Pancreas (tissue), 10 donors: Measurements from ENCODE around the gene TMEM150B. TPM values are rescaled to one million over a fixed set of nuclear protein-coding genes. Genes with fewer than 3 reads are reported as not detected.
A peak's percentile ranks its signal among the peaks of the same experiment; 100 is the strongest.

Experiments
- ATAC-seq, 4 donors: fragments of 200-7000 bp; cut with Tn5 transposase; one replicate each; pipeline versions ENCODE4 v1.8.0 to v1.9.1; 2020; ENCODE audit warnings: mild to moderate bottlenecking in 4 of 4, moderate library complexity in 4 of 4
- DNase-seq, 6 donors: peaks; one replicate each; pipeline ENCODE4 v3.0.0-alpha.2; 2020
- FAIRE-seq: peaks from 2 replicates; lab custom pipeline; 2012; peaks lifted over from hg19 to GRCh38; lab: Jason Lieb, UNC
- H3K27ac ChIP-seq, 4 donors: fragments of 200-600 bp; sonication (generic); 1 replicate in 3 of 4; 2 replicates in 1 of 4; pipeline versions ENCODE4 v1.5.0 to v1.8.0; 2020
- H3K27me3 ChIP-seq, 4 donors: fragments of 200-600 bp; one replicate each; pipeline ENCODE4 v1.8.0; 2021
- H3K36me3 ChIP-seq, 3 donors: fragments of 200-600 bp; sonication (generic) in 1 of 3; one replicate each; pipeline versions ENCODE4 v1.5.0 to v1.8.0; 2020 to 2021
- H3K4me1 ChIP-seq, 3 donors: fragments of 200-600 bp; one replicate each; pipeline ENCODE4 v1.8.0; 2021
- H3K4me3 ChIP-seq, 4 donors: fragments of 200-600 bp; sonication (generic) in 2 of 4; one replicate each; pipeline versions ENCODE4 v1.5.0 to v1.8.0; 2020 to 2021
- H3K9me3 ChIP-seq, 4 donors: fragments of 200-600 bp; one replicate each; pipeline ENCODE4 v1.8.0; 2021
- WGBS, 2 donors: extraction: QIAGEN DNeasy Blood & Tissue Kit; methylation state at CpG; one replicate each; pipeline ENCODE4 v1.1.7; 2013; 5-methylcytosine and 5-hydroxymethylcytosine counted together
- intact Hi-C, 3 donors: fragments of 100-400 bp; cut with DNase I; formaldehyde crosslinking; loops; one replicate each; pipeline versions ENCODE4 v1.11.1 to v1.14.2; 2022
- polyA plus RNA-seq, 2 donors: library from polyadenylated mRNA; stranded (reverse); fragments of 200-250 nt; gene quantifications; one replicate each; pipeline ENCODE4 v1.2.3, GENCODE V29; 2013
- total RNA-seq, 6 donors: library from RNA; stranded (reverse); fragmentation: NEBNext Ultra II Directional in 4 of 6; extraction: Animal tissue kit (Norgen Biotek cat#: 25700) in 4 of 6; gene quantifications; one replicate each; pipeline versions ENCODE4 v1.2.1 to v1.2.4, GENCODE V29; 2021 to 2023
- TF ChIP-seq, protein P1 (sequence below), 4 donors: fragments of 200-600 bp; sonication (generic) in 3 of 4; IDR thresholded peaks; one replicate each; pipeline versions ENCODE4 v1.5.0 to v1.8.0; 2021; ENCODE audit warnings: antibody characterized with exemption in 4 of 4
- donor health status: healthy with polysubstance abuse.
- donor health status: DM: no; HTN: no; CAD: no; lungs with moderate emphysema.
- donor health status: DM: no; HTN: no; CAD: no.
- donor health status: control.
- donor health status: control.
- donor health status: Bipolar disorder and iron deficiency.
- donor health status: DM: yes; HTN: yes; CAD: no.
- donor health status: DM: no; HTN: no; CAD: no.
- donor health status: DM: no; HTN: no; CAD: no.
- donor health status: DM: yes; HTN: yes; CAD: no.

Gene TMEM150B
- total and polyA plus RNA-seq, 8 donors = 0.14 to 1.3 (median 0.57) TPM; not detected in 4

DNA sequence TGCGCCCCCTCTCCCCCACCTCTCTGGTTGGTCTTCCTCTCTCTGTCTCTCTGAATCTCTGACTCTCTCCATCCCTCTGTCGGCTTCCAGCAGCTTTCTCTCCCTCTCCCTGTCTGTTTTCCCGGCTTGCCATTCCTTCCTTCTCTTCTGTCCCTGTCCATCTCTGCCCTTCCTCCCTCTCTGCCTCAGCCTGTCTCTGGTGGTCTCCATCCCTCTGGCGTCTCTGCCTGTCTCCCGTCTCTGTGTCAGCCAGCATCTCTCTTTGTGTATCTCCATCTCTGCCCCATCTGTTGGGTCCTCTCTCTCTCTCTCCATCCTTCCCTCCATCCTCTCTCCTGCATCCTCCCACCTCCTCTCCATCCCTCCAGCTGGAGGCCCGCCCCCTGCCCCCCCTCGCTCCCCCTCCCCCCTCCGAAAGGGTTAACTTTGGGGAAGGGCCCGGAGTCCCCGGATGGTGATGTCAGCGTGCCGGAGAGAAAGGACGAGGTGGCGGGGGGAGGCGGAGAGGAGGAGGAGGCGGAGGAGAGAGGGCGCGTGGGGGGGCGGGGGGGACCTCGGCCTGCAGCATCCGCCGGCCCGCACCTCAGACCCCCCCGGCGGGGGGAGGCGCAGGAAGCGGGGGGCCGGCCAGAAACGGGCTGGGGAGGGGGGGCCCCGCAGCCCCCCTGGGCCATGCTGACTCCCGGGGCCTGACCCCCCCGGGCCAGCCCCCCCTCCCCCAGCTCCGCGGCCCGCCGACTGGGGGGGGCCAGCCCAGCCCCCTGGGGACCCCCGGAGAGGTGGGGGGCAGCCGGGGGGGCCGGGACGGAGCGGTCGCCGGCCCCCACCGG is 41.4 kb downstream of the TMEM150B start, which contains the start of gene BRSK1:
Gene BRSK1, plus strand, starts transcription at position 450 of the 830 bp plus-strand sequence. CDS start 446 bp downstream, outside the sequence.
- TF ChIP-seq, protein P1, sequence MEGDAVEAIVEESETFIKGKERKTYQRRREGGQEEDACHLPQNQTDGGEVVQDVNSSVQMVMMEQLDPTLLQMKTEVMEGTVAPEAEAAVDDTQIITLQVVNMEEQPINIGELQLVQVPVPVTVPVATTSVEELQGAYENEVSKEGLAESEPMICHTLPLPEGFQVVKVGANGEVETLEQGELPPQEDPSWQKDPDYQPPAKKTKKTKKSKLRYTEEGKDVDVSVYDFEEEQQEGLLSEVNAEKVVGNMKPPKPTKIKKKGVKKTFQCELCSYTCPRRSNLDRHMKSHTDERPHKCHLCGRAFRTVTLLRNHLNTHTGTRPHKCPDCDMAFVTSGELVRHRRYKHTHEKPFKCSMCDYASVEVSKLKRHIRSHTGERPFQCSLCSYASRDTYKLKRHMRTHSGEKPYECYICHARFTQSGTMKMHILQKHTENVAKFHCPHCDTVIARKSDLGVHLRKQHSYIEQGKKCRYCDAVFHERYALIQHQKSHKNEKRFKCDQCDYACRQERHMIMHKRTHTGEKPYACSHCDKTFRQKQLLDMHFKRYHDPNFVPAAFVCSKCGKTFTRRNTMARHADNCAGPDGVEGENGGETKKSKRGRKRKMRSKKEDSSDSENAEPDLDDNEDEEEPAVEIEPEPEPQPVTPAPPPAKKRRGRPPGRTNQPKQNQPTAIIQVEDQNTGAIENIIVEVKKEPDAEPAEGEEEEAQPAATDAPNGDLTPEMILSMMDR (IDR thresholded peaks at IDR 0.05) = no peak
- Histone ChIP-seq H3K27ac (no peak within 1 kb of the TSS), H3K36me3 (no peaks in the 10 kb centered on the region), H3K4me3 (peak within 1 kb of the TSS in 1 of 4 donors; percentile 30), H3K27me3 (no peaks in the 10 kb centered on the region), H3K4me1 (peaks cover 5 to 8% (median 6%) of the 10 kb centered on the region in 3 donors), H3K9me3 (no peaks in the 10 kb centered on the region)
- FAIRE-seq = no peak
- 4 to 12% methylated on average over 15 to 35 of the region's 44 CpGs for WGBS, 2 donors
- intact Hi-C loops = no loop called here
- no peak for ATAC-seq
- no peak for DNase-seq

DNA sequence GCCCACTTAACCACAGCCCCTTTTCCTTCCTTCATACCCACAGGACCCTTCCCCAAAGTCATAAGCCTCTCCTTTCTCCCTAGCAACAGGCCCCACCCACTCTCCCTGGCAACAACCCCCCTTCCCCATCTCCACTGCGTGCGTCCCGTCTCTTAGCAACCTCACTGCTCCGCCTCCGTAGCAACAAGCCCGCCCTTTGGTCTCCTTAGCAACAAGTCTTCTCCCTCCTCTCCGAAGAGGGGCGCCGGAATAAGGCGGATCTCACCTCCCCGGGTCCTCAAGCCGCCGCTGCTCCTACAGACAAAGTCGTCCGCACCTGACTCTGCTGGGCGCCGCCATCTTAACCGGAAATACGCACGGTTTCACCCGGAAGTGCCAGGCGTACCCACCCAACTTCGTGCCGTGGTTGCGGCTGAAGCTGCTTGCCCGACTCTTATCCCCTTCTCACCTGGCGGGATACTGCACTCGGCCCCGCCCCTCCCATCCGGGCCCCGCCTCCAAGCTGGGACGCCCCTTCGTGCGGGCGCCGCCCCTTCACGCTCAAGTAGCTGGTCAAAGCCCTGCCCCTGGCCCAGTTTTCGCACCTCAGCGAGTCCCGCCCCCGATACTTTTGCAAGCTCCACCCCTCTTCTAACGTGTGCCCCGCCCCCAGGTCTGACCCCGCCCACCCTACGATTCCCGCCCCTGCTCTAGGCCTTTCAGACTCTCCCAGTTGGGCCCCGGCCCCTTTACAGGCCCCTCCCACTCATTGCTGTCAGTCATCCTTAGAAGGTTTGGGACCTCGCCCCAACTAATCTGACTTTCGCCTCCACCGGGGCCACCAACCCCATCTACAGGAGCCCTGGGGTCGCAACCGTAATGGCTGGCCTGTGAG is 45.1 kb downstream of the TMEM150B start, which contains the start of gene HSPBP1:
Gene HSPBP1, minus strand, starts transcription at position 341 of the 874 bp plus-strand sequence. CDS start 502 bp downstream, outside the sequence.
- WGBS, 2 donors = 4% methylated on average over 52 of the region's 52 CpGs
- Histone ChIP-seq H3K4me1 (peaks cover 5 to 8% (median 7%) of the 10 kb centered on the region in 3 donors), H3K9me3 (no peaks in the 10 kb centered on the region), H3K27ac (peak within 1 kb of the TSS; percentile 58 to 74 (median 68)), H3K4me3 (peak within 1 kb of the TSS; percentile 51 to 84 (median 60)), H3K36me3 (peaks cover 0 to 11% (median 0%) of the 10 kb centered on the region in 3 donors), H3K27me3 (no peaks in the 10 kb centered on the region)
- intact Hi-C loops = no loop called here
- ATAC-seq (peak; percentile 93 to 96 (median 94)), FAIRE-seq (no peak), DNase-seq (peak; percentile 94 to 99 (median 96))
- TF ChIP-seq, protein P1 (IDR thresholded peaks at IDR 0.05) = no peak

DNA sequence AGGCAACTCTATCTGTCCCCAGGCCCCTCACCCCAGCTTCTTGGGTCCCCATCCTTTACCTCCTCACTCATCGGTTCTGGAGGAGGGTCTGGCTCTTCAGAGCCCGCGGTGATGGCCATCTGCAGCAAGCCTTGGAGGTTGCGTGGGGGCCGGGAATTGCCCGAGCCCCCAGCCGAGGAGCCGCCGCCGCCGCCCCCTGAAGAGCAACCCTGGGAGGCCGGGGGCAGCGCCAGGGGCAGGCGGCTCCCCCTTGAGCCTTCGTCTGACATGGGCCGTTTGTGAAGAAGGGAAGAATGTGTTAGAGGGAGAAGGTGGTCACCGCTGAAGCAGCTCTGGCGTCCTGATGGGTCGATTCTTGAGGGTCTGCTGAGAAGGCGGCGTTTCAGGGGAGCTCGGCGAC is 45.8 kb downstream of the TMEM150B start:
- peak overlapping the region; percentile 51 to 84 (median 60) for H3K4me3 ChIP-seq
- TF ChIP-seq, protein P1 (IDR thresholded peaks at IDR 0.05) = no peak
- no peak for FAIRE-seq
- no peaks in the 10 kb centered on the region for H3K27me3 ChIP-seq
- H3K9me3 ChIP-seq = no peaks in the 10 kb centered on the region
- ATAC-seq = no peak
- 1 to 2% methylated on average over 23 of the region's 23 CpGs for WGBS, 2 donors
- peaks cover 0 to 11% (median 0%) of the 10 kb centered on the region in 3 donors for H3K36me3 ChIP-seq
- no peak for DNase-seq
- intact Hi-C loops = no loop called here
- peak overlapping the region in 2 of 4 donors; percentile 58 to 74 for H3K27ac ChIP-seq
- peaks cover 5 to 8% (median 7%) of the 10 kb centered on the region in 3 donors for H3K4me1 ChIP-seq

DNA sequence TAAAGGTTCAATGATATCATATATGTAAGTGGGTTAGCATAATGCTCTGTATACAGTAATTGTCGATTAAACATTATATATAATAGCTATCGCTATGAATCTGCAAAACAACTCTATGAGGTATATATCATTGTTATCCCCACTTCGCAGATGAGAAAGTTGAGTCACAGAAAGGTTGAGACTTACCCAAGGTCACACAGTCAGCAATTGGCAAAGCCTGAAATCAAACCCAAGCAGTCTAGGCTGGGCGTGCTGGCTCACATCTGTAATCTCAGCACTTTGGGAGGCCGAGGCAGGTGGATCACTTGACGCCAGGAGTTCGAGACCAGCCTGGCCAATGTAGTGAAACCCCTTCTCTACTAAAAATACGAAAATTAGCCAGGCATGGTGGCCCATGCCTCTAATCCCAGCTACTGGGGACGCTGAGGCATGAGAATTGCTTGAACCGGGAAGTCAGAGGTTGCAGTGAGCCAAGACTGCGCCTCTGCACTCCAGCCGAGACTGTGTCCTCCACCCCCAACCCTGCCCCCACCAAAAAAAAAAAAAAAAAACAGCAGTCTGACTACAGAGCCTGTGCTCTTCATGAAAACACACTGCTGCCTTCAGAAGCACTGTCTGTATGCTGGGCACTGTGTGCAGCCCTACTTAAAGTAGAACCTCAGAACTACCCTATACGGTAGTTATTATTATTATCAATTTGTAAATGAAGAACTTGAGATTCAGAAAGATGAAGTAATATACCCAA is 46.6 kb downstream of the TMEM150B start:
- peaks cover 5 to 8% (median 7%) of the 10 kb centered on the region in 3 donors for H3K4me1 ChIP-seq
- FAIRE-seq (no peak), ATAC-seq (no peak), DNase-seq (no peak)
- H3K4me3 ChIP-seq = peak overlapping the region in 1 of 4 donors; percentile 59
- intact Hi-C loops = no loop called here
- H3K36me3 ChIP-seq = peaks cover 0 to 11% (median 0%) of the 10 kb centered on the region in 3 donors
- WGBS, 2 donors = 84 to 86% methylated on average over 13 of the region's 13 CpGs
- H3K27me3 ChIP-seq = no peaks in the 10 kb centered on the region
- H3K27ac ChIP-seq = no peak overlapping the region
- H3K9me3 ChIP-seq = no peaks in the 10 kb centered on the region
- TF ChIP-seq, protein P1 (IDR thresholded peaks at IDR 0.05) = no peak
